Measurements from ENCODE around the gene ARL5C. TPM values are rescaled to one million over a fixed set of nuclear protein-coding genes. Genes with fewer than 3 reads are reported as not detected.

The ARL5C gene
- total RNA-seq, 1 experiment from 2014 or later = not detected

- no peak overlapping the region for H3K4me3 Mint-ChIP-seq
- POLR2A ChIA-PET = no interaction called here
Measured at GRCh38 chr17:39145143-39145542, 20.8 kb downstream of the ARL5C start.

GRCh38 chr17:39144416-39144840, 21.5 kb downstream of the ARL5C start:
- Mint-ChIP-seq H3K4me3 (no peak overlapping the region), H3K4me1 (peaks cover 4% of the 10 kb centered on the region; the same call in 1 of the 2 replicates), H3K9me3 (peaks cover 9% of the 10 kb centered on the region), H3K27ac (no peak overlapping the region), H3K36me3 (peaks cover 2% of the 10 kb centered on the region; the same call in 1 of the 2 replicates), H3K27me3 (ENCODE audit: low read depth) (peaks cover 7% of the 10 kb centered on the region)
- ChIA-PET CTCF (interaction anchor here (1.0 to 2.3 kb wide), 5 partner anchors 8 to 161 kb away, joined by 3 to 10 read pairs (median 9); no protein-coding TSS in a partner anchor), POLR2A (interaction anchor here (0.6 kb wide), 1 partner anchor 732 kb away, joined by 4 read pairs; no protein-coding TSS in a partner anchor)
- no peak for DNase-seq (ENCODE audit: low spot score)
- no peak for ATAC-seq
- TF ChIP-seq USF1 (CRISPR knock-in tag; IDR thresholded peaks at IDR 0.05) = no peak
- TF ChIP-seq, protein P1, sequence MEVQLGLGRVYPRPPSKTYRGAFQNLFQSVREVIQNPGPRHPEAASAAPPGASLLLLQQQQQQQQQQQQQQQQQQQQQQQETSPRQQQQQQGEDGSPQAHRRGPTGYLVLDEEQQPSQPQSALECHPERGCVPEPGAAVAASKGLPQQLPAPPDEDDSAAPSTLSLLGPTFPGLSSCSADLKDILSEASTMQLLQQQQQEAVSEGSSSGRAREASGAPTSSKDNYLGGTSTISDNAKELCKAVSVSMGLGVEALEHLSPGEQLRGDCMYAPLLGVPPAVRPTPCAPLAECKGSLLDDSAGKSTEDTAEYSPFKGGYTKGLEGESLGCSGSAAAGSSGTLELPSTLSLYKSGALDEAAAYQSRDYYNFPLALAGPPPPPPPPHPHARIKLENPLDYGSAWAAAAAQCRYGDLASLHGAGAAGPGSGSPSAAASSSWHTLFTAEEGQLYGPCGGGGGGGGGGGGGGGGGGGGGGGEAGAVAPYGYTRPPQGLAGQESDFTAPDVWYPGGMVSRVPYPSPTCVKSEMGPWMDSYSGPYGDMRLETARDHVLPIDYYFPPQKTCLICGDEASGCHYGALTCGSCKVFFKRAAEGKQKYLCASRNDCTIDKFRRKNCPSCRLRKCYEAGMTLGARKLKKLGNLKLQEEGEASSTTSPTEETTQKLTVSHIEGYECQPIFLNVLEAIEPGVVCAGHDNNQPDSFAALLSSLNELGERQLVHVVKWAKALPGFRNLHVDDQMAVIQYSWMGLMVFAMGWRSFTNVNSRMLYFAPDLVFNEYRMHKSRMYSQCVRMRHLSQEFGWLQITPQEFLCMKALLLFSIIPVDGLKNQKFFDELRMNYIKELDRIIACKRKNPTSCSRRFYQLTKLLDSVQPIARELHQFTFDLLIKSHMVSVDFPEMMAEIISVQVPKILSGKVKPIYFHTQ (CRISPR knock-in tag; IDR thresholded peaks at IDR 0.05) = no peak
- TF ChIP-seq ZNF232 (CRISPR knock-in tag; IDR thresholded peaks at IDR 0.05) = no peak
- TF ChIP-seq ELF4 (CRISPR knock-in tag; IDR thresholded peaks at IDR 0.05; ENCODE audit: low read depth) = no peak
- no peak for TF ChIP-seq ZNF138 (CRISPR knock-in tag; conservative IDR thresholded peaks at IDR 0.05)
- TF ChIP-seq, protein P2, sequence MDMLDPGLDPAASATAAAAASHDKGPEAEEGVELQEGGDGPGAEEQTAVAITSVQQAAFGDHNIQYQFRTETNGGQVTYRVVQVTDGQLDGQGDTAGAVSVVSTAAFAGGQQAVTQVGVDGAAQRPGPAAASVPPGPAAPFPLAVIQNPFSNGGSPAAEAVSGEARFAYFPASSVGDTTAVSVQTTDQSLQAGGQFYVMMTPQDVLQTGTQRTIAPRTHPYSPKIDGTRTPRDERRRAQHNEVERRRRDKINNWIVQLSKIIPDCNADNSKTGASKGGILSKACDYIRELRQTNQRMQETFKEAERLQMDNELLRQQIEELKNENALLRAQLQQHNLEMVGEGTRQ (CRISPR knock-in tag; IDR thresholded peaks at IDR 0.05) = no peak
- TF ChIP-seq GTF2I (CRISPR knock-in tag; conservative IDR thresholded peaks at IDR 0.05) = no peak
- TF ChIP-seq ZNF317 (CRISPR knock-in tag; IDR thresholded peaks at IDR 0.05; ENCODE audit: borderline replicate concordance, low read depth) = no peak
- TF ChIP-seq ZNF263 (CRISPR knock-in tag; IDR thresholded peaks at IDR 0.05; ENCODE audit: low read depth) = no peak
- TF ChIP-seq OVOL2 (CRISPR knock-in tag; IDR thresholded peaks at IDR 0.05; ENCODE audit: borderline replicate concordance) = no peak
- TF ChIP-seq ZBTB21 (CRISPR knock-in tag; IDR thresholded peaks at IDR 0.05; ENCODE audit: borderline replicate concordance) = no peak
- no peak for TF ChIP-seq ESRRA (CRISPR knock-in tag; IDR thresholded peaks at IDR 0.05; ENCODE audit: borderline replicate concordance)
- TF ChIP-seq, protein P3, sequence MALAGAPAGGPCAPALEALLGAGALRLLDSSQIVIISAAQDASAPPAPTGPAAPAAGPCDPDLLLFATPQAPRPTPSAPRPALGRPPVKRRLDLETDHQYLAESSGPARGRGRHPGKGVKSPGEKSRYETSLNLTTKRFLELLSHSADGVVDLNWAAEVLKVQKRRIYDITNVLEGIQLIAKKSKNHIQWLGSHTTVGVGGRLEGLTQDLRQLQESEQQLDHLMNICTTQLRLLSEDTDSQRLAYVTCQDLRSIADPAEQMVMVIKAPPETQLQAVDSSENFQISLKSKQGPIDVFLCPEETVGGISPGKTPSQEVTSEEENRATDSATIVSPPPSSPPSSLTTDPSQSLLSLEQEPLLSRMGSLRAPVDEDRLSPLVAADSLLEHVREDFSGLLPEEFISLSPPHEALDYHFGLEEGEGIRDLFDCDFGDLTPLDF (CRISPR knock-in tag; IDR thresholded peaks at IDR 0.05) = no peak
- TF ChIP-seq ZMAT4 (CRISPR knock-in tag; IDR thresholded peaks at IDR 0.05) = no peak
- TF ChIP-seq CREM (CRISPR knock-in tag; IDR thresholded peaks at IDR 0.05) = no peak
- TF ChIP-seq MXD4 (CRISPR knock-in tag; IDR thresholded peaks at IDR 0.05; ENCODE audit: borderline replicate concordance) = no peak

More at GRCh38 chr17:39145143-39145542, 20.8 kb downstream of the ARL5C start:
- H3K36me3 Mint-ChIP-seq = peaks cover 2% of the 10 kb centered on the region; the same call in 1 of the 2 replicates
- no peak for DNase-seq (ENCODE audit: low spot score)
- CTCF ChIA-PET = interaction anchor here (0.9 to 2.3 kb wide), 6 partner anchors 8 to 178 kb away, joined by 3 to 10 read pairs (median 8); partner anchors contain the start of gene FBXO47
- TF ChIP-seq EMX1 (CRISPR knock-in tag; IDR thresholded peaks at IDR 0.05) = no peak
- no peak for TF ChIP-seq IRF1 (CRISPR knock-in tag; IDR thresholded peaks at IDR 0.05)
- peaks cover 14% of the 10 kb centered on the region for H3K27me3 Mint-ChIP-seq (ENCODE audit: low read depth)
- H3K4me1 Mint-ChIP-seq = peaks cover 4% of the 10 kb centered on the region
- no peak overlapping the region for H3K27ac Mint-ChIP-seq
- H3K9me3 Mint-ChIP-seq = peaks cover 9% of the 10 kb centered on the region
- ATAC-seq = no peak

Measured in WTC11 (cell line).